ENCODE results near the gene TNFRSF6B.
A peak's percentile ranks its signal among the peaks of the same experiment; 100 is the strongest.

TNFRSF6B gene

GRCh38 chr20:63686492-63687321 lies 9.7 kb upstream of the TNFRSF6B start:
- no peak for DNase-seq

DNA sequence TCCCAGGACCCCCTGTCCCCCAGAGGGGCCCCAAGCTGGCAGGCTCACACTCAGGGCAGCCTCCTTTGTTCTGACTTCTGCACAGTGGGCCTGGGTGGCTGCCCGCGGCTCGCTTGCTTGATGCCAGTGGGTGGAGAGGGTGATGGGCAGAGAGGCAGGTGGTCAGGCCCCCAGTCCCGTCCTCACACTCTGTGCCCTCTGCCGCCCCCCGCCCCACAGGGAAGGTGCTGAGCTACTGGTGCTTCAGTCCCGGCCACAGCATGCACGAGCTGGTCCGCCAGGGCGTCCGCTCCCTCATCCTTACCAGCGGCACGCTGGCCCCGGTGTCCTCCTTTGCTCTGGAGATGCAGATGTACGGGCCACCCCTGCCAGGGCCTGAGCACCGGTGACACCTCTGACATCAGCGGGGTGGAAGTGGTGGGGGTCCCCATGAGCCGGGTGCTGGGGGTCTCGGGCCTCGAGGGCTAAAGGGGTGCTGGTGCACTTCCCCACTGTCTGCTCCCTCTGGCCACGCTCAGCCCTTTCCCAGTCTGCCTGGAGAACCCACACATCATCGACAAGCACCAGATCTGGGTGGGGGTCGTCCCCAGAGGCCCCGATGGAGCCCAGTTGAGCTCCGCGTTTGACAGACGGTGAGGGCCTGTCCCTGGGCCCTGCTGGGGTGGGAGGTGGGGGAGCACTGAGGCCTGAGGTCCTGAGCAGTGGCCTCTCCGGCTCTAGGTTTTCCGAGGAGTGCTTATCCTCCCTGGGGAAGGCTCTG lies 8.9 kb upstream of the TNFRSF6B start:
- DNase-seq = no peak

GRCh38 chr20:63688228-63689045 lies 8.0 kb upstream of the TNFRSF6B start:
- DNase-seq = no peak

DNA sequence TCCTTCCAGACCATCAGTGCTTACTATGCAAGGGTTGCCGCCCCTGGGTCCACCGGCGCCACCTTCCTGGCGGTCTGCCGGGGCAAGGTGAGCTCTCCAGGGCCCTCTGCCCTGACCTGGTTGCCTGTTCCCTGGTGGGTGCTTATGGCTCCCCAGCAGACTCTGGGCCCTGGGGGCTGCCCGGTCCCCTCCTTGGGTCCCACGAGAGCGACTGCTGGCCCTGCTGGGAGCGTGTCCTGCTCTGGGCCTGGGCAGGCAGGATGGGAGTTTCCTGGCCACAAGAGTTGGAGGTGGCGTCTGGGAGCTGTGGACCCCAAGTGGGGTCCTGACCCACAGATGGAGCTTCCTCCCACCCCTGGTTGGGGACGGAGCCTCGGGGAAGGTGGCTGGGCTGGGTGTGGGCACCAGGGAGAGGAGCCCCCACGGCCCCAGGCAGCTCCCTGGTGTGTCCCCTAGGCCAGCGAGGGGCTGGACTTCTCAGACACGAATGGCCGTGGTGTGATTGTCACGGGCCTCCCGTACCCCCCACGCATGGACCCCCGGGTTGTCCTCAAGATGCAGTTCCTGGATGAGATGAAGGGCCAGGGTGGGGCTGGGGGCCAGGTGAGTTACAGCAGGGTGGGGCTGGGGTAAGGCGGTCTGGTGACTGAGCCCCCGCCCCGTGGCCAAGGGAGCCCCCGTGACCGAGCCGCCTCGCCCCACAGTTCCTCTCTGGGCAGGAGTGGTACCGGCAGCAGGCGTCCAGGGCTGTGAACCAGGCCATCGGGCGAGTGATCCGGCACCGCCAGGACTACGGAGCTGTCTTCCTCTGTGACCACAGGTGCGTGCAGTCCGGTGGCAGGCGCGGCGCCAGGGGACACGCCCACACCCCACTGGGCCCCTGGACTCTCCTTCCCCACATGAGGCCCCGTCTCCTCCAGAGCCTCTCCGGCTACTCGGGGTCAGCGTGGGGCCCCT lies 7.1 kb upstream of the TNFRSF6B start:
- no peak for DNase-seq

DNA sequence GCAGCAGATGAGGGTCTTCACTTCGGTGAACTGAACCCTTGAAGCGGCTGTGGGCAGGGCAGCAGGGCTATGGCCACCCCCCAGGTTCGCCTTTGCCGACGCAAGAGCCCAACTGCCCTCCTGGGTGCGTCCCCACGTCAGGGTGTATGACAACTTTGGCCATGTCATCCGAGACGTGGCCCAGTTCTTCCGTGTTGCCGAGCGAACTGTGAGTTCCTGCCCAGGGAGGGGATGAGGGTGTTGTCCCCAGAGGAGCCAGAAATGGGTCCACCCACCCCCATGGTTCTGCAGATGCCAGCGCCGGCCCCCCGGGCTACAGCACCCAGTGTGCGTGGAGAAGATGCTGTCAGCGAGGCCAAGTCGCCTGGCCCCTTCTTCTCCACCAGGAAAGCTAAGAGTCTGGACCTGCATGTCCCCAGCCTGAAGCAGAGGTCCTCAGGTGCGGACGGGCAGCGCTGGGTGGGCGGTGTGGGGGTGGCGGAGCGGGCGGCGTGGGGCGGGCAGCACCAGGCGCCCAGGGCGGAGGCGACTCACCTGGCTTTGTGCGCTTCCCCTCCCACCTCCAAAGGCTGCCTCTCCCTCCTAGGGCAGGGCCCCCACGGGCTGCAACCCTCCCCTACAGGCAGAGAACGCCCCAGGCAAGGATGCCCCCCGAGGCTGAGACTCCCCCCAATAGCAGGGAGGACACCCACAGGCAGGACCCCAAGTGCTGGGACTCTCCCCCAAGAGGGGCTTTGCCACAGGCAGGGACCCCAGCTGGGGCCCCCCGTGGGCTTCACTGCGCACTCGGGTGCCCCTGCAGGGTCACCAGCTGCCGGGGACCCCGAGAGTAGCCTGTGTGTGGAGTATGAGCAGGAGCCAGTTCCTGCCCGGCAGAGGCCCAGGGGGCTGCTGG lies 6.2 kb upstream of the TNFRSF6B start:
- DNase-seq = no peak

DNA sequence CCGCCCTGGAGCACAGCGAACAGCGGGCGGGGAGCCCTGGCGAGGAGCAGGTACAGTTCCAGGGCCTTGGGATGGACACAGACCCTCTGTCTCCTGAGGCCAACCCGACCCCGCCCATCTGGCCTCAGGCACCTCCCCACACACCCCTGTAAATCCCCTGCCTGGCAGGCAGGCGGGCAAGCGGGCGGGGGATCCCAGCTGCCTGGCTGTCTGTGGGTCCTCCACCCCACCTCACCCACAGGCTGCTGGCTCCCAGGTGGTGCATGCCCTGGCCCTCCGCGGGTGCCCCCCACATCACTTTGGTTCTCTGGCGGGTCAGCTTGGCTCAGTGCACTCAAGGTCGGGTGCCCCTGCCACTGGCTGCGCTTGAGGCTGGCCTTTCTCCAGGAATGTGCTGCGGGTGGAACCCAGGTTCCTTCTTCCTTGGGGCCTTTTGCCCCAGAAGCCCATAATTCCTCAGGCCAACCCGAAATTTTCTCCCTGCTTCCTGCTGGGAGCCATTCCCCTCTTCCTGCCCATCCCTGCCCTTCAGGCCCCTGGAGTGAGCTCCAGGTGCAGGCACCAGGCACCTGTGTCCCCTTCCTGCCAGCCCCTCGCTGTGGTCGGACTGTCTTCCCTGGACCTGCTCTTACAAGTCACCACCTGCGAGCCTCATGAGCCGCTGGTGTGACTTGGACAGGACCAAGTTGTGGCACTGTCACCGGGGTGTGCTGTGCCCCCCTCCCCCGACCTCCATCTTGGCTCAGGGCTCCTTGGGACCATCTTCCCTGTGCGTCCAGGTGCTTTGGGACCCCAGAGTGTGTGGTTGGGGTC lies 5.3 kb upstream of the TNFRSF6B start:
- no peak for DNase-seq

- no peak for DNase-seq
Measured at GRCh38 chr20:63691711-63692435, 4.6 kb upstream of the TNFRSF6B start.

GRCh38 chr20:63692436-63693082 lies 3.9 kb upstream of the TNFRSF6B start:
- no peak for DNase-seq

DNA sequence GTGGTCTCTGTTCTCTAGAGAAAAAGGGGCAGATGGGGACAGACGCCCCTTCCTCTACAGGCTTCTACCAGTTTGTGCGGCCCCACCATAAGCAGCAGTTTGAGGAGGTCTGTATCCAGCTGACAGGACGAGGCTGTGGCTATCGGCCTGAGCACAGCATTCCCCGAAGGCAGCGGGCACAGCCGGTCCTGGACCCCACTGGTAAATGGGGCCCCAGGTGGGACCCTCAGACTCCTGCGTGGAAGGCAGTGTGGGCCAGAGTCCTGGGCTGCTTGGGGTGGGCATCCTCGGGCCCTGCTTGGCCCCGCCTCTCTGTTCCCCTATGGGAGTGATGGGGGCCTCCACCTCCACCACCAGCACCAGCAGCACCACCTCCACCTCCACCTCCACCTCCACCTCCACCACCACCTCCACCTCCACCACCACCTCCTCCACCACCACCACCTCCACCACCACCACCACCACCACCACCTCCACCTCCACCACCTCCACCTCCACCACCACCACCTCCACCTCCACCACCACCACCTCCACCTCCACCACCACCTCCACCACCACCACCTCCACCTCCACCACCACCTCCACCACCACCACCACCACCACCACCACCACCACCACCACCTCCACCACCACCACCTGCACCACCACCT lies 3.2 kb upstream of the TNFRSF6B start:
- DNase-seq = no peak

- no peak for DNase-seq
Measured at GRCh38 chr20:63693733-63694583, 2.5 kb upstream of the TNFRSF6B start.

GRCh38 chr20:63694584-63695423 lies 1.6 kb upstream of the TNFRSF6B start:
- no peak for DNase-seq

DNA sequence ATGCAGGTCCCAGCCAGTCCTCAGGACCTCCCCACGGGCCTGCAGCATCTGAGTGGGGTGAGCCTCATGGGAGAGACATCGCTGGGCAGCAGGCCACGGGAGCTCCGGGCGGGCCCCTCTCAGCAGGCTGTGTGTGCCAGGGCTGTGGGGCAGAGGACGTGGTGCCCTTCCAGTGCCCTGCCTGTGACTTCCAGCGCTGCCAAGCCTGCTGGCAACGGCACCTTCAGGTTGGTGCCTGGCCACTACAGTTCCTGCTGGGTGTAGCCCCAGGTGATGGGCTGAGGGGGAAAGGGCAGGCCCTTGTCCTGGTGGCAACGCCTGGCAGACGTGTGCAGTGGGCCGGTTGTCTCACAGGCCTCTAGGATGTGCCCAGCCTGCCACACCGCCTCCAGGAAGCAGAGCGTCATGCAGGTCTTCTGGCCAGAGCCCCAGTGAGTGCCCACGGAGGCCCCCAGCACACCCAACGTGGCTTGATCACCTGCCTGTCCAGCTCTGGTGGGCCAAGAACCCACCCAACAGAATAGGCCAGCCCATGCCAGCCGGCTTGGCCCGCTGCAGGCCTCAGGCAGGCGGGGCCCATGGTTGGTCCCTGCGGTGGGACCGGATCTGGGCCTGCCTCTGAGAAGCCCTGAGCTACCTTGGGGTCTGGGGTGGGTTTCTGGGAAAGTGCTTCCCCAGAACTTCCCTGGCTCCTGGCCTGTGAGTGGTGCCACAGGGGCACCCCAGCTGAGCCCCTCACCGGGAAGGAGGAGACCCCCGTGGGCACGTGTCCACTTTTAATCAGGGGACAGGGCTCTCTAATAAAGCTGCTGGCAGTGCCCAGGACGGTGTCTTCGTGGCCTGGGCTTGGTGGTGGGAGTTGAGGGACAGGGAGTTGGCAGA lies 787 bp upstream of the TNFRSF6B start:
- DNase-seq = no peak

DNA sequence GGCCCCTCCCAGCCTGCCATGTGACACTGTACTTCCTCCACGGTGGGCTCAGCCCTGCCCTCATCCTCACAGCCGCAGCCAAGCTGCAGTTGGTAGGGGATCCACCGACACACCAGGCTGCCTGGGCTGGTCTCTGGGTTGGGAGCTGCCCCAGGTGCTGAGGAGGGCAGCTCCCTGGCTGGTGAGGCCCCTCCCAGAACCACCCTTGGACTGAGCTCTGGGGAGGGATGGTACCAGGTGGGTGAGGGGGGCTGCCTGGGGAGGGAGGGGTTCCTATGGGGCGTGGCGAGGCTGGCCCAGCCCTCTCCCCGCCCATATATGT lies 185 bp upstream of the TNFRSF6B start:
- peak; percentile 24 for DNase-seq

- no peak for DNase-seq
Measured at GRCh38 chr20:63697357-63697867, 960 bp downstream of the TNFRSF6B start.

DNA sequence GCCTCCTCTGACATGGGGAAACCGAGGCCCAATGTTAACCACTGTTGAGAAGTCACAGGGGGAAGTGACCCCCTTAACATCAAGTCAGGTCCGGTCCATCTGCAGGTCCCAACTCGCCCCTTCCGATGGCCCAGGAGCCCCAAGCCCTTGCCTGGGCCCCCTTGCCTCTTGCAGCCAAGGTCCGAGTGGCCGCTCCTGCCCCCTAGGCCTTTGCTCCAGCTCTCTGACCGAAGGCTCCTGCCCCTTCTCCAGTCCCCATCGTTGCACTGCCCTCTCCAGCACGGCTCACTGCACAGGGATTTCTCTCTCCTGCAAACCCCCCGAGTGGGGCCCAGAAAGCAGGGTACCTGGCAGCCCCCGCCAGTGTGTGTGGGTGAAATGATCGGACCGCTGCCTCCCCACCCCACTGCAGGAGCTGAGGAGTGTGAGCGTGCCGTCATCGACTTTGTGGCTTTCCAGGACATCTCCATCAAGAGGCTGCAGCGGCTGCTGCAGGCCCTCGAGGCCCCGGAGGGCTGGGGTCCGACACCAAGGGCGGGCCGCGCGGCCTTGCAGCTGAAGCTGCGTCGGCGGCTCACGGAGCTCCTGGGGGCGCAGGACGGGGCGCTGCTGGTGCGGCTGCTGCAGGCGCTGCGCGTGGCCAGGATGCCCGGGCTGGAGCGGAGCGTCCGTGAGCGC lies 1.6 kb downstream of the TNFRSF6B start:
- no peak for DNase-seq

Measured in effector CD8-positive, alpha-beta T cell (primary cell).